HEK293T (cell line): ENCODE data around the gene LCP2.

Experiments
- BHLHE40 ChIP-seq: fragments of 450-650 bp; IDR thresholded peaks from 2 replicates; pipeline ENCODE4 v1.6.1; 2016; ENCODE audit warnings: mild to moderate bottlenecking, moderate library complexity, borderline replicate concordance
- CTBP1 ChIP-seq: fragments of 450-650 bp; IDR thresholded peaks from 2 replicates; pipeline ENCODE4 v1.6.1; 2016; ENCODE audit warnings: borderline replicate concordance
- ELF4 ChIP-seq: fragments of 450-650 bp; IDR thresholded peaks from 2 replicates; pipeline ENCODE4 v1.6.1; 2017; ENCODE audit warnings: antibody characterized with exemption
- FOXK2 ChIP-seq: fragments of 450-650 bp; IDR thresholded peaks from 2 replicates; pipeline ENCODE4 v1.6.1; 2016; ENCODE audit warnings: mild to moderate bottlenecking
- FOXM1 ChIP-seq: fragments of 450-650 bp; IDR thresholded peaks from 2 replicates; pipeline ENCODE4 v1.6.1; 2017; ENCODE audit warnings: mild to moderate bottlenecking, borderline replicate concordance
- HDGF ChIP-seq: fragments of 450-650 bp; IDR thresholded peaks from 2 replicates; pipeline ENCODE4 v1.6.1; 2017; ENCODE audit warnings: antibody characterized with exemption, borderline replicate concordance
- L3MBTL2 ChIP-seq: fragments of 450-650 bp; conservative IDR thresholded peaks from 2 replicates; pipeline ENCODE4 v1.6.1; 2016; ENCODE audit warnings: mild to moderate bottlenecking
- LEF1 ChIP-seq: fragments of 450-650 bp; IDR thresholded peaks from 2 replicates; pipeline ENCODE4 v1.6.1; 2017; ENCODE audit warnings: mild to moderate bottlenecking, borderline replicate concordance
- SP1 ChIP-seq: fragments of 450-650 bp; IDR thresholded peaks from 2 replicates; pipeline ENCODE4 v1.6.1; 2017
- SUZ12 ChIP-seq: fragments of 450-650 bp; IDR thresholded peaks from 2 replicates; pipeline ENCODE4 v1.6.1; 2016; ENCODE audit warnings: mild to moderate bottlenecking

DNA sequence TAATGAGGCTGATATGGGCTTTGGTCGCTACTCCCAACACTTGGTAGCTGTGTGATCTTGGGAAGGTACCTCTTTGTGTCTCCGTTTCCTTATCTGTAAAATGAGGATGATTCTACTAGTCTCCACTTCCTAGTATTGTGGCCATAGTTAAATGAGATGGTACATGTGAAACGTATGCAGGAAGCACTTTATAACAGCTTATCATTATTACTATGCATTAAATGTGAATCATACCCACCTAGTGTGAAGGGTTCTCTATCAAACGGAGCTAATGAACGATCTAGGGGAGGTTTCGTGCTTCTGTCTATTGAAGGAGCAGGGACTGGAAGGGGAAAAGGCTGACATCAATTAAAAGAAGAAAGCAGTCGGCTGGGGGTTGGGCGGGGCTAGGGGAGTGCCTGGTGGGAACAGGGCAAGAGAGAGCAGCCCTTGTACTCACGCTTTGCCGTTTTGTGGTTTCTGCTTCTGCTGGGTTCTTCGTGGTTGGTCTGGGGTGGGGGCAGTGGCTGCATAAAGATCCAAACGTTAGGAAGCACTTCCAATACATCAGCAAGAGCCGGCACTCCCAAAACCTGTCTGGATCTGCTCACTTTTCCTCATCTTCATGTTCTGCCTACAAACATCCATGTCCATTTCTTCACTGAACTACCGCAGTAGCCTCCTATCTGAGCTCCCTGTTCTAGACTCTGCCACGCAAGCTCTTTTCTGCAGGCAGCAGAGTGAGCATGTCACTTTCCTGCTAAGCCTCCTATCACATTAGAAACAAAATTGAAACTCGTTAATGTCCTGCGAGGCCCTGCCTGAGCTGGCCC lies 30.8 kb downstream of the LCP2 start:
- TF ChIP-seq SP1 (no peak), L3MBTL2 (no peak), HDGF (no peak), BHLHE40 (no peak), FOXM1 (no peak), ELF4 (no peak), FOXK2 (no peak), LEF1 (no peak), SUZ12 (no peak), CTBP1 (no peak)
